ENCODE data around the gene MFSD2A. TPM values are rescaled to one million over a fixed set of nuclear protein-coding genes. Genes with fewer than 3 reads are reported as not detected.

Gene MFSD2A
- total RNA-seq, 1 experiment from 2014 or later, result 1.4 TPM

DNA sequence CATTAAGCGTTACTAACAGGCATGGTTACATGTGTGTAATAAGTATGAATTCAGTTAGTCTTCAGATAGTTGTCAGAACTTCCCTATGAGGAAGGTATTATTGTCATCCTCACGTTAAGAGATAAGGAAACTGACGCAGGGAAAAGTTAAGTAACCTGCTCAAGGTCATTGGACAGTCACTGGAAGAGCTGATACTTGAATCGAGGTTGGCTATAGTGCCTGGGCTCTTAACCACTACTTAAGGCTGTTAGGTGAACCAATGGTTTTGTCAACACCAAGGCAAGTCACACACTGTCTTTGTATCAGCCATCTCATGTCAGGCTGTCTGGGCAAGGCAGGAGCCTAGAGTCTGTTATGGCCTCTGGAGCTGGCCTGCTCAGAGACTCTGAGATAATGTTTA, 16.2 kb downstream of the MFSD2A start:
- Histone ChIP-seq H4K20me1 (ENCODE audit: insufficient read depth) (no peaks in the 10 kb centered on the region), H3K4me3 (no peak overlapping the region), H3K27ac (no peak overlapping the region), H3K27me3 (ENCODE audit: insufficient read depth, low read depth) (no peaks in the 10 kb centered on the region), H3K4me2 (no peak overlapping the region), H3K79me2 (ENCODE audit: low read depth) (no peaks in the 10 kb centered on the region), H3K36me3 (ENCODE audit: low read depth) (no peaks in the 10 kb centered on the region), H3K4me1 (replicated peaks; ENCODE audit: insufficient read depth) (no peaks in the 10 kb centered on the region), H3K9me2 (ENCODE audit: insufficient read depth) (no peaks in the 10 kb centered on the region), H3F3A (ENCODE audit: insufficient read depth, low read depth) (no peaks in the 10 kb centered on the region), H3K9me3 (ENCODE audit: insufficient read depth, low read depth) (no peaks in the 10 kb centered on the region), H2AFZ (no peak overlapping the region)
- intact Hi-C loops (cut with micrococcal nuclease; ENCODE audit: unreplicated experiment), result no loop called here
- no TSS peak for BruUV-seq (replicated peaks)
- TF ChIP-seq, protein P1, sequence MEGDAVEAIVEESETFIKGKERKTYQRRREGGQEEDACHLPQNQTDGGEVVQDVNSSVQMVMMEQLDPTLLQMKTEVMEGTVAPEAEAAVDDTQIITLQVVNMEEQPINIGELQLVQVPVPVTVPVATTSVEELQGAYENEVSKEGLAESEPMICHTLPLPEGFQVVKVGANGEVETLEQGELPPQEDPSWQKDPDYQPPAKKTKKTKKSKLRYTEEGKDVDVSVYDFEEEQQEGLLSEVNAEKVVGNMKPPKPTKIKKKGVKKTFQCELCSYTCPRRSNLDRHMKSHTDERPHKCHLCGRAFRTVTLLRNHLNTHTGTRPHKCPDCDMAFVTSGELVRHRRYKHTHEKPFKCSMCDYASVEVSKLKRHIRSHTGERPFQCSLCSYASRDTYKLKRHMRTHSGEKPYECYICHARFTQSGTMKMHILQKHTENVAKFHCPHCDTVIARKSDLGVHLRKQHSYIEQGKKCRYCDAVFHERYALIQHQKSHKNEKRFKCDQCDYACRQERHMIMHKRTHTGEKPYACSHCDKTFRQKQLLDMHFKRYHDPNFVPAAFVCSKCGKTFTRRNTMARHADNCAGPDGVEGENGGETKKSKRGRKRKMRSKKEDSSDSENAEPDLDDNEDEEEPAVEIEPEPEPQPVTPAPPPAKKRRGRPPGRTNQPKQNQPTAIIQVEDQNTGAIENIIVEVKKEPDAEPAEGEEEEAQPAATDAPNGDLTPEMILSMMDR (conservative IDR thresholded peaks at IDR 0.05), result no peak
- no peak for TF ChIP-seq EZH2 (IDR thresholded peaks at IDR 0.05; ENCODE audit: low read depth)
- POLR2A ChIA-PET (ENCODE audit: unreplicated experiment), result interaction anchor here (0.7 kb wide), 1 partner anchor 57 kb away, joined by 10 read pairs; no protein-coding TSS in a partner anchor
- CTCF ChIA-PET, result interaction anchor here (0.6 to 1.7 kb wide), 2 partner anchors 51 to 56 kb away, joined by 4 to 8 read pairs; no protein-coding TSS in a partner anchor
- DNase-seq, result no peak

GRCh38 chr1:39973503-39974135, 18.7 kb downstream of the MFSD2A start:
- Histone ChIP-seq H3K4me3 (no peak overlapping the region), H2AFZ (no peak overlapping the region), H3K4me1 (replicated peaks; ENCODE audit: insufficient read depth) (no peaks in the 10 kb centered on the region; the same call in 1 of the 2 replicates), H3K27me3 (ENCODE audit: insufficient read depth, low read depth) (no peaks in the 10 kb centered on the region), H3K9me3 (ENCODE audit: insufficient read depth, low read depth) (no peaks in the 10 kb centered on the region), H4K20me1 (ENCODE audit: insufficient read depth) (no peaks in the 10 kb centered on the region), H3K79me2 (ENCODE audit: low read depth) (no peaks in the 10 kb centered on the region), H3K9me2 (ENCODE audit: insufficient read depth) (no peaks in the 10 kb centered on the region), H3K36me3 (ENCODE audit: low read depth) (no peaks in the 10 kb centered on the region), H3K4me2 (no peak overlapping the region), H3K27ac (no peak overlapping the region), H3F3A (ENCODE audit: insufficient read depth, low read depth) (no peaks in the 10 kb centered on the region)
- TF ChIP-seq, protein P1 (conservative IDR thresholded peaks at IDR 0.05), result peak; percentile 98
- no peak for TF ChIP-seq EZH2 (IDR thresholded peaks at IDR 0.05; ENCODE audit: low read depth)
- DNase-seq, result peak; percentile 42 to 69
- ChIA-PET POLR2A (ENCODE audit: unreplicated experiment) (interaction anchor here (0.7 kb wide), 1 partner anchor 167 kb away, joined by 3 read pairs; no protein-coding TSS in a partner anchor), CTCF (interaction anchor here (0.5 to 2.3 kb wide), 6 partner anchors 13 to 71 kb away, joined by 3 to 13 read pairs (median 4); no protein-coding TSS in a partner anchor)
- intact Hi-C loops (cut with micrococcal nuclease; ENCODE audit: unreplicated experiment), result loop anchor here (1.0 to 2.0 kb wide), 3 partner anchors 54 to 157 kb away; no protein-coding TSS in a partner anchor
- BruUV-seq (replicated peaks), result no TSS peak

GRCh38 chr1:39976732-39977131, 21.8 kb downstream of the MFSD2A start:
- no TSS peak for BruUV-seq (replicated peaks)
- no peaks in the 10 kb centered on the region for H4K20me1 ChIP-seq (ENCODE audit: insufficient read depth)
- ChIA-PET POLR2A (ENCODE audit: unreplicated experiment) (interaction anchor here (0.6 to 0.7 kb wide), 3 partner anchors 17 to 566 kb away, joined by 5 to 19 read pairs (median 16); no protein-coding TSS in a partner anchor), CTCF (interaction anchor here (0.7 to 1.5 kb wide), 5 partner anchors 44 to 178 kb away, joined by 3 to 7 read pairs (median 5); no protein-coding TSS in a partner anchor)
- intact Hi-C loops (cut with micrococcal nuclease; ENCODE audit: unreplicated experiment), result no loop called here
- peaks cover 22% of the 10 kb centered on the region for H3F3A ChIP-seq (ENCODE audit: insufficient read depth, low read depth)
- no peaks in the 10 kb centered on the region for H3K27me3 ChIP-seq (ENCODE audit: insufficient read depth, low read depth)
- no peak for TF ChIP-seq EZH2 (IDR thresholded peaks at IDR 0.05; ENCODE audit: low read depth)
- TF ChIP-seq, protein P1 (conservative IDR thresholded peaks at IDR 0.05), result no peak
- H3K79me2 ChIP-seq (ENCODE audit: low read depth), result no peaks in the 10 kb centered on the region
- no peak for DNase-seq
- H2AFZ ChIP-seq, result no peak overlapping the region
- H3K4me3 ChIP-seq, result no peak overlapping the region
- no peaks in the 10 kb centered on the region for H3K9me3 ChIP-seq (ENCODE audit: insufficient read depth, low read depth)
- H3K4me2 ChIP-seq, result no peak overlapping the region
- peaks cover 23% of the 10 kb centered on the region for H3K4me1 ChIP-seq (replicated peaks; ENCODE audit: insufficient read depth)
- no peaks in the 10 kb centered on the region for H3K36me3 ChIP-seq (ENCODE audit: low read depth)
- no peak overlapping the region for H3K27ac ChIP-seq
- no peaks in the 10 kb centered on the region for H3K9me2 ChIP-seq (ENCODE audit: insufficient read depth)
